Memory B cell (primary cell): ENCODE results near the gene ADAMTS14.

Source experiments
- ATAC-seq: fragments of 150-1000 bp; cut with Tn5 transposase; 2 replicates; pipeline ENCODE4 v1.10.0; 2021; ENCODE audit warnings: low read depth, mild to moderate bottlenecking, moderate library complexity
- DNase-seq, 2 donors: peaks; one replicate each; pipeline ENCODE4 v3.0.0; 2022; ENCODE audit warnings: low spot score in 2 of 2
- H3K27ac Mint-ChIP-seq: one replicate; pipeline ENCODE4 v1.8.0; 2022; ENCODE audit warnings: mild to moderate bottlenecking, moderate library complexity, mixed read lengths
- H3K27me3 Mint-ChIP-seq: one replicate; pipeline ENCODE4 v1.8.0; 2022; ENCODE audit warnings: mixed read lengths
- H3K36me3 Mint-ChIP-seq: one replicate; pipeline ENCODE4 v1.8.0; 2022; ENCODE audit warnings: mild to moderate bottlenecking, mixed read lengths
- H3K4me1 Mint-ChIP-seq: one replicate; pipeline ENCODE4 v1.8.0; 2022; ENCODE audit warnings: mixed read lengths
- H3K4me3 Mint-ChIP-seq: one replicate; pipeline ENCODE4 v1.8.0; 2022; ENCODE audit warnings: mild to moderate bottlenecking, moderate library complexity, mixed read lengths
- H3K9me3 Mint-ChIP-seq: one replicate; pipeline ENCODE4 v1.8.0; 2022; ENCODE audit warnings: mixed read lengths

The ADAMTS14 gene

DNA sequence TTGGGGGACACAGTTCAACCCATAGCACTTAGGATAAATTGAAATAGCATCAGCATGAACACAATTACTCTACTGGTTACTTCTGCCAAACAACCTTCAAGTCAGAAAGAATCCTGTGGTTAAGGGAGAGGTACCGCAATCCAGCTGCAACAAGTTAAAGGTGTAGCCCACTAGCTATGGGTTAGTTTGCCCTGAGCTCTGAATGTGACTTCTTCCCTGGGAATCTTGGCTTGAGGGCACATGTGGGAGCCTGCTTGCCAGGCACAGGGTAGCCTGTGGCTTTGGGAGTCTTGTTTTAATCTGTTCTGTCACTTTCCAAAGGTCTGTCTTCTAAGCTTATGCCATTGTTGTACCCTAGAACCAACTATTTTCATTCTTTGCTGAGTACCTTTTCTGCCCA, 134.5 kb downstream of the ADAMTS14 start:
- peaks cover 12% of the 10 kb centered on the region for H3K27me3 Mint-ChIP-seq
- H3K36me3 Mint-ChIP-seq, result no peaks in the 10 kb centered on the region
- H3K9me3 Mint-ChIP-seq, result no peaks in the 10 kb centered on the region
- no peak overlapping the region for H3K27ac Mint-ChIP-seq
- ATAC-seq (no peak), DNase-seq (no peak)
- peaks cover 2% of the 10 kb centered on the region for H3K4me1 Mint-ChIP-seq
- no peak overlapping the region for H3K4me3 Mint-ChIP-seq

DNA sequence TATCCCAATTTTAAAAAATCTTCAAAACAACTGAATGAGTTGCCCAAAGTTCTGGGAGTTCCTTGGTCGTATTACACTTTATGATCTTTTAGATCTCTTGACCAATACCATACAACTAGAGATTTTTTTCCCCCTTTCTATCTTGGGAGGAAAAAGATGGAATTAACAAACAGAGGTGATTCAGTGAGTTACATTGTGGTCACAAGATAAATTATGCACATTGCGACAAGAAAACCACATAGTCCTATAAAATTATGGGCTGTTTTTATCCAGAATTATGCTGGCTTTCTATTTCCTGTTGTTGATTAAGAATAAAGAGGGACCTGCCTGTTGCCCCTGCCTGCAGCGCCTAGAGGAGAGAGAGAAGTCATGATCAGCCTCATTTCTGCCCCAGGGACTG, 135.2 kb downstream of the ADAMTS14 start:
- H3K9me3 Mint-ChIP-seq, result no peaks in the 10 kb centered on the region
- ATAC-seq, result no peak
- H3K4me1 Mint-ChIP-seq, result peaks cover 2% of the 10 kb centered on the region
- H3K36me3 Mint-ChIP-seq, result no peaks in the 10 kb centered on the region
- no peak for DNase-seq
- no peak overlapping the region for H3K27ac Mint-ChIP-seq
- H3K4me3 Mint-ChIP-seq, result no peak overlapping the region
- peaks cover 12% of the 10 kb centered on the region for H3K27me3 Mint-ChIP-seq

DNA sequence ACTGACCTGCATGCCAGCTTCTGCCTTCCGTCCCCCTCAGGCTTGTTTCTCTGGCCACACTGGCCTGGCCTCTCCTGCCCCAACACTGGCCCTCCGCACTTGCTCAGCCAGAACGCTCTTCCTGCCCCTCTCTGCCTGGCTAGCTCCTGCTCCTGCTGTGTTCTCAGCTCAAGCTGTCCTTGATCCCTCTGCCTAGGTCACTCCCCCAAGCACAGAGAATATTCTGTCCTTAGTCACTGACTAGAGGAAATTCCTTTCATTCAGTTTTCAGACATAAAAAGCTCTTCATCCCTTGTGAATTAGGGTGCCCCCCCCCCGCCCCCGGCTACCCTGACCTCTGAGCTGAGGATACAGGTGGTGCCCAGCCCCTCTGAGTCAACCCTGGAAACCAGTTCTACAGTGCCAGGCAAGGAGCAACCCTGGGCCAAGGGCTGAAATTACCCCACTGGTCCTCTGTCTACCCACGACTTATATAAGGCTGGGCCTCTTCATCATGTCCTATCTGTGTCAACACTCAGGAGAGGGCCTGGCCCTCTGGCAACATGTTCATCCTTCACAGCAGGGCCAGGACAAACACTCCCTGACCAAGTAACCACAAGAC, 136.8 kb downstream of the ADAMTS14 start:
- Mint-ChIP-seq H3K36me3 (no peaks in the 10 kb centered on the region), H3K27ac (no peak overlapping the region), H3K4me1 (peaks cover 3% of the 10 kb centered on the region), H3K27me3 (peaks cover 11% of the 10 kb centered on the region), H3K9me3 (no peaks in the 10 kb centered on the region), H3K4me3 (no peak overlapping the region)
- no peak for ATAC-seq
- no peak for DNase-seq

DNA sequence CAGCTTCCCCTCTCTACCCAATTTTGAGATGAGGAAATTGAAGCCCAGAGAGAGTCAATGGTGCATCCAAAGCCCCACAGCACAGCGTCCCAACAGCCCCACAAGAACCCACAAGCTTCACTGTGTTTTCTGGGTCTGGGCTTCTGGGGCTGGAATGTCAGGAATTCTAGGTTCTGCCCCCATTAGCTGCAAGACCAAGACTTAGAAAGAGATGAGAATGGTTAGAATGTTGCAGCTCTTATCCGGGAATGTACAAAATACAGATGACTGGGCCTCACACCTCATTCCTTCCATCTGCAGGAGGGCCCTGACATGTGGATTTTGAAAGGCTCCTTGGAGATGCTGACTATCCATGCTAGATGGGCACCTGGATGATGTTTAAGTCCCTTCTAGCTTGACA, 137.4 kb downstream of the ADAMTS14 start:
- Mint-ChIP-seq H3K36me3 (no peaks in the 10 kb centered on the region), H3K4me1 (peaks cover 9% of the 10 kb centered on the region), H3K9me3 (no peaks in the 10 kb centered on the region), H3K4me3 (no peak overlapping the region), H3K27ac (no peak overlapping the region), H3K27me3 (peaks cover 11% of the 10 kb centered on the region)
- DNase-seq (no peak), ATAC-seq (no peak)

DNA sequence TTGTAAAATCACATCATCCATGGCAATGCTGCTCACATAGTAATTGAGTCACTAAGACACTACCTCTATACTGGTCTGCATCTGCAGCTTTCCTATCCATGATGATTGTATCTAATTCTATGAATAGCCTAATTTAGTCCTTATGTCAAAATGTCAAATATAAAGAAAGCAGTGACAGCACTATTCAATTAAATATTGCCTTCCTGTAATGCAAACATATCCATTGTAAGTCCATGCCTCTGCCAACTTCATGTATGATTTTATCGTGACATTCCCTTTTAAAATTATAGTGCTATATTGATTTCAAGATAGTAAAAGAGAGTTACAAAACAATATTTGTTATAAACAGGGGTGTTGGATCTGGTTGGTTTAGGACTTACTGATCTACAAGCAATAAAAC, 138.7 kb downstream of the ADAMTS14 start:
- Mint-ChIP-seq H3K4me3 (no peak overlapping the region), H3K4me1 (peaks cover 10% of the 10 kb centered on the region), H3K27me3 (peaks cover 6% of the 10 kb centered on the region), H3K36me3 (no peaks in the 10 kb centered on the region), H3K9me3 (no peaks in the 10 kb centered on the region), H3K27ac (no peak overlapping the region)
- ATAC-seq (no peak), DNase-seq (no peak)

DNA sequence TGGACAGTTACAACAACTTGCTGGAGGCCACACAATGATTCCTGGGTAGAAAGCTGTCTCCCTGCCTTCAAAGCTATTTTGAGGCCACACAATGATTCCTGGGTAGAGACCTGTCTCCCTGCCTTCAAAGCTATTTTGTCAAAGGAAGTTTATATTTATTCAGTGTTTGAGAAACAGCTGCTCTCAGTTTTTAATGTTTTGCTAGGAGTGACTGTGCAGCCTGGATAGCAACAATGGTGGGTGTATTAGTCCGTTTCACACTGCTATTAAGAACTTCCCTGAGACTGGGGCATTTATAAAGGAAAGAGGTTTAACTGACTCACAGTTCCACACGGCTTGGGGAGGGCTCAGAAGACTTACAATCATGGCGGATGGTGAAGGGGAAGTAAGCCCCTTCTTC, 139.6 kb downstream of the ADAMTS14 start:
- DNase-seq, result no peak
- Mint-ChIP-seq H3K4me1 (peaks cover 15% of the 10 kb centered on the region), H3K9me3 (no peaks in the 10 kb centered on the region), H3K36me3 (no peaks in the 10 kb centered on the region), H3K27ac (peak overlapping the region; percentile 60), H3K27me3 (peaks cover 4% of the 10 kb centered on the region), H3K4me3 (no peak overlapping the region)
- ATAC-seq, result no peak
